Parathyroid adenoma (tissue), 2 donors: ENCODE data around the gene CMTM3.

Experiments used
- H2AFZ ChIP-seq: fragments of 300-600 bp; sonication (generic); one replicate; pipeline ENCODE4 v1.7.0; 2017; ENCODE audit warnings: antibody characterized with exemption, mild to moderate bottlenecking
- H3K27ac ChIP-seq: fragments of 300-600 bp; sonication (generic); one replicate; pipeline ENCODE4 v1.7.0; 2017
- H3K27me3 ChIP-seq: fragments of 300-600 bp; sonication (generic); one replicate; pipeline ENCODE4 v1.7.0; 2017; ENCODE audit warnings: low read length; ENCODE audit not compliant: control insufficient read depth, insufficient read depth
- H3K36me3 ChIP-seq: fragments of 300-600 bp; sonication (generic); one replicate; pipeline ENCODE4 v1.7.0; 2017; ENCODE audit warnings: low read length; ENCODE audit not compliant: control insufficient read depth, insufficient read depth
- H3K4me1 ChIP-seq: fragments of 300-600 bp; sonication (generic); one replicate; pipeline ENCODE4 v1.7.0; 2017; ENCODE audit warnings: control low read depth
- H3K4me2 ChIP-seq: fragments of 300-600 bp; sonication (generic); one replicate; pipeline ENCODE4 v1.7.0; 2017; ENCODE audit warnings: low read length
- H3K4me3 ChIP-seq: fragments of 300-600 bp; sonication (generic); one replicate; pipeline ENCODE4 v1.7.0; 2017; ENCODE audit warnings: low read depth, low read length
- H3K79me2 ChIP-seq: fragments of 300-600 bp; sonication (generic); one replicate; pipeline ENCODE4 v1.7.0; 2017; ENCODE audit warnings: control low read depth
- H3K9ac ChIP-seq: fragments of 300-600 bp; sonication (generic); one replicate; pipeline ENCODE4 v1.7.0; 2017; ENCODE audit warnings: mild to moderate bottlenecking
- H3K9me3 ChIP-seq: fragments of 300-600 bp; sonication (generic); one replicate; pipeline ENCODE4 v1.7.0; 2017; ENCODE audit warnings: low read length; ENCODE audit not compliant: control insufficient read depth
- CTCF ChIP-seq: fragments of 300-600 bp; sonication (generic); IDR thresholded peaks from one replicate; pipeline ENCODE4 v1.7.0; 2017; ENCODE audit warnings: antibody characterized with exemption, mild to moderate bottlenecking
- donor health status: primary hyperparathyroidism.

The CMTM3 gene

GRCh38 chr16:66596986-66597848 is 7.3 kb upstream of the CMTM3 start:
- Histone ChIP-seq H3K36me3 (no peaks in the 10 kb centered on the region), H3K79me2 (no peaks in the 10 kb centered on the region), H2AFZ (no peak overlapping the region), H3K27me3 (no peaks in the 10 kb centered on the region), H3K4me2 (no peak overlapping the region), H3K9ac (no peak overlapping the region), H3K27ac (no peak overlapping the region), H3K4me1 (no peaks in the 10 kb centered on the region), H3K9me3 (no peaks in the 10 kb centered on the region), H3K4me3 (no peak overlapping the region)
- no peak for TF ChIP-seq CTCF

DNA sequence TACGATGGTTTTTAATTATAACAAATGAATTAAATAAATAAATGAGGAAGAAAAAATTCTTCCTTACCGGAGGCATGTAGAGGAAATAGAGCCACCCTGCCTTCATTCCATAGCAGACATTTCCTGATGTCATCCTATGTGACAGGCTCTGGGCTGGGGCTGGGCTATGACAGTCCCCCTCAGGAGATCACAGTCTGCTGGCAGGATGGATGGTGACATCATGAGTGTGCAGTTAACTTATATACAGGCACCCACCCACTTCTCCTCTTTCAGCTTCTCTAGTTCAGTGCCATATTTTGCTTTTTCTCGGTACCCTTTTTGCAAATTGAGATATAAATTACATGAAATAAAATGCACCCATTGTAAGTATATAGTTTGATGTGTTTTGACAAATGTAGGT is 6.4 kb upstream of the CMTM3 start:
- H3K27me3 ChIP-seq, result no peaks in the 10 kb centered on the region
- no peaks in the 10 kb centered on the region for H3K36me3 ChIP-seq
- H3K9ac ChIP-seq, result no peak overlapping the region
- H3K27ac ChIP-seq, result no peak overlapping the region
- no peaks in the 10 kb centered on the region for H3K9me3 ChIP-seq
- no peak overlapping the region for H2AFZ ChIP-seq
- H3K4me1 ChIP-seq, result no peaks in the 10 kb centered on the region
- H3K79me2 ChIP-seq, result no peaks in the 10 kb centered on the region
- no peak overlapping the region for H3K4me2 ChIP-seq
- TF ChIP-seq CTCF, result no peak
- no peak overlapping the region for H3K4me3 ChIP-seq

DNA sequence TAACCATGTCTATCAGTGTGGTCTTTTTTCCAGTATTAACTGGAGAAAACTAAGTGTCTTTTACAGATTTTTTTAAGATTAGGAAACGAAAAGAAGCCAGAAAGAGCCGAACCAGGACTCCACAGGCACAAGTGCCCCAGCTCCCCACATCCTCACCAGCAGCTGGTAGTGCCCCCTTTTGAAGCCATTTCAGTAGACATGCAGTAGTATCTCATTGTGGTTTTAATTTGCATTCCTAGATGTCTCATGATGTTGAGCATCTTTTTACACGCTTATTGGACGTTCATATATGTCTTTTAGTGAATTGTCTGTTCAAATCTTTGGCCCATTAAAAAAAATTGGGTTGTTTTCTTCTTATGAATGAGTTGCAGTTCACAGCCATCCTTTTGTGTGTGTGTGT is 4.8 kb upstream of the CMTM3 start:
- H3K9ac ChIP-seq, result no peak overlapping the region
- H2AFZ ChIP-seq, result no peak overlapping the region
- H3K27me3 ChIP-seq, result no peaks in the 10 kb centered on the region
- no peaks in the 10 kb centered on the region for H3K4me1 ChIP-seq
- no peak overlapping the region for H3K27ac ChIP-seq
- H3K9me3 ChIP-seq, result no peaks in the 10 kb centered on the region
- no peak for TF ChIP-seq CTCF
- no peaks in the 10 kb centered on the region for H3K79me2 ChIP-seq
- H3K4me2 ChIP-seq, result no peak overlapping the region
- no peaks in the 10 kb centered on the region for H3K36me3 ChIP-seq
- H3K4me3 ChIP-seq, result no peak overlapping the region

GRCh38 chr16:66600477-66600876 is 4.0 kb upstream of the CMTM3 start:
- Histone ChIP-seq H3K9ac (no peak overlapping the region), H3K4me1 (no peaks in the 10 kb centered on the region), H2AFZ (no peak overlapping the region), H3K36me3 (no peaks in the 10 kb centered on the region), H3K9me3 (no peaks in the 10 kb centered on the region), H3K79me2 (no peaks in the 10 kb centered on the region), H3K4me3 (no peak overlapping the region), H3K27me3 (no peaks in the 10 kb centered on the region), H3K4me2 (no peak overlapping the region), H3K27ac (no peak overlapping the region)
- no peak for TF ChIP-seq CTCF

GRCh38 chr16:66601471-66601870 is 3.0 kb upstream of the CMTM3 start:
- Histone ChIP-seq H3K4me1 (no peaks in the 10 kb centered on the region), H3K4me3 (no peak overlapping the region), H3K27ac (no peak overlapping the region), H3K9ac (no peak overlapping the region), H3K27me3 (no peaks in the 10 kb centered on the region), H3K36me3 (no peaks in the 10 kb centered on the region), H3K9me3 (no peaks in the 10 kb centered on the region), H2AFZ (no peak overlapping the region), H3K79me2 (no peaks in the 10 kb centered on the region), H3K4me2 (no peak overlapping the region)
- TF ChIP-seq CTCF, result no peak
